ENCODE results near the gene AP4S1. TPM values are rescaled to one million over a fixed set of nuclear protein-coding genes. Genes with fewer than 3 reads are reported as not detected.
A peak's percentile ranks its signal among the peaks of the same experiment; 100 is the strongest.

The AP4S1 gene
- total and polyA plus RNA-seq, 8 donors = 0.45 to 15.6 (median 5.0) TPM; not detected in 1

- intact Hi-C loops (cut with DNase I; ENCODE audit: low total_unique reads) = no loop called here
- peaks cover 0 to 7% (median 0%) of the 10 kb centered on the region in 4 donors for H3K36me3 ChIP-seq
- no peaks in the 10 kb centered on the region for H3K9me3 ChIP-seq
- H3K27me3 ChIP-seq = no peaks in the 10 kb centered on the region
- no peak for DNase-seq
- H3K27ac ChIP-seq = peak overlapping the region in 4 of 5 donors; percentile 99 to 100 (median 100)
- TF ChIP-seq POLR2A (IDR thresholded peaks at IDR 0.05) (no peak), EP300 (IDR thresholded peaks at IDR 0.05) (no peak), POLR2AphosphoS5 (IDR thresholded peaks at IDR 0.05) (no peak), CTCF (IDR thresholded peaks at IDR 0.05) (no peak)
- H3K4me1 ChIP-seq = peaks cover 9 to 47% (median 31%) of the 10 kb centered on the region in 4 donors
- H3K4me3 ChIP-seq = peak overlapping the region; percentile 81 to 99 (median 98)
These were observed 1.4 kb upstream of the AP4S1 start for GRCh38 chr14:31024010-31024480.

- H3K4me3 ChIP-seq = peak overlapping the region; percentile 81 to 99 (median 98)
- intact Hi-C loops (cut with DNase I; ENCODE audit: low total_unique reads) = no loop called here
- H3K36me3 ChIP-seq = peaks cover 0 to 7% (median 0%) of the 10 kb centered on the region in 4 donors
- TF ChIP-seq POLR2A (IDR thresholded peaks at IDR 0.05) = no peak
- TF ChIP-seq EP300 (IDR thresholded peaks at IDR 0.05) = no peak
- TF ChIP-seq CTCF (IDR thresholded peaks at IDR 0.05) = no peak
- WGBS, 5 donors = 3 to 6% (median 3%) methylated on average over 11 of the region's 11 CpGs
- no peaks in the 10 kb centered on the region for H3K27me3 ChIP-seq
- DNase-seq = no peak
- H3K4me1 ChIP-seq = peaks cover 9 to 41% (median 28%) of the 10 kb centered on the region in 4 donors
- H3K9me3 ChIP-seq = no peaks in the 10 kb centered on the region
- peak overlapping the region; percentile 90 to 100 (median 100) for H3K27ac ChIP-seq
These were observed 677 bp upstream of the AP4S1 start for GRCh38 chr14:31024577-31025366.

GRCh38 chr14:31026077-31026449 is 614 bp downstream of the AP4S1 start, which contains the start of gene STRN3:
STRN3 (minus strand) TSS chr14:31026379; CDS start chr14:31026185, 194 bp downstream.
- Histone ChIP-seq H3K4me3 (peak within 1 kb of the TSS; percentile 81 to 99 (median 98)), H3K27ac (peak within 1 kb of the TSS; percentile 90 to 100 (median 100)), H3K36me3 (no peaks in the 10 kb centered on the region), H3K9me3 (no peaks in the 10 kb centered on the region), H3K4me1 (peaks cover 9 to 40% (median 25%) of the 10 kb centered on the region in 4 donors), H3K27me3 (no peaks in the 10 kb centered on the region)
- DNase-seq = no peak
- 0 to 1% (median 0%) methylated on average over 5 to 31 of the region's 31 CpGs; no CpG with 5 or more reads in 1 of the 5 donors for WGBS, 5 donors
- TF ChIP-seq CTCF (IDR thresholded peaks at IDR 0.05) = no peak
- TF ChIP-seq EP300 (IDR thresholded peaks at IDR 0.05) = no peak
- TF ChIP-seq POLR2AphosphoS5 (IDR thresholded peaks at IDR 0.05) = no peak
- no peak for TF ChIP-seq POLR2A (IDR thresholded peaks at IDR 0.05)
- intact Hi-C loops (cut with DNase I; ENCODE audit: low total_unique reads) = no loop called here

DNA sequence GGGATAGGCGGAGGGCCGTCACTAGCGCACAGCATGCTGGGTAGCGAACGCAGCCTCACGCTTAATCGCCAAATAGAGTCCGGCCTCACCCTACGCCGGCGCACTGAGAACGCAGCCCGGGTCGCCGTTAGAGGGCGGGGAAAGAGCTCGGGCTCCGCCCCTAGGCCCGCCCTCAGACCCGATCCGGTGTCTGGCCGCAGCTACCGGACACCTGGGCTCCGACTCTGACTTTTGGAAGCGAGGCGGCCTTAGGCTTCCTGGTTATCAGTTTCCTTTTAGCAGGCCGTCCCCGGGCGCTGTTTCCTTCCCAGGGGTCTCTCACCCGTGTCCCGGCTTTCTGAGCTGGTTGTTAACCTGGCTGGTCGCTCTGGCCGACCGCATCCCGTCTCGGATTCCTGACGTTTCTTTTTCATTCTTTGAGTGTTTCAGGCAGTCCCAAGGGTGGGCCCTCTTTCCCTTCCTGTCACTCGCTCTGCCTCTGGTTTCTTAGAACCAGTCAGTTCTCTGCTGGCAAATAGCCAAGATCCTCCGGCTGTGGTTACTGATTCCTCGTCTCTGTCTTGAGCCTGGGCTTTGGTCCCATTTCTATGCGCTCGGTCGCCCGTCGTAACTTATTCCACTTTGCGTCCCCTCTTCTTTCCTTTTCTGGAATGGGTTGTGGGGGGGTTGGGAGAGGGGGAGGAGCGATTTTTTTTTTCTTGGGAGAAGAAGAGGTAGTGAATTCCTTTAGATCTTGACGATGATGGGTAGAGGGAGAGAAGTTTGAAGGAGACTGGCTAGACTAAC is 1.2 kb downstream of the AP4S1 start:
- H3K27ac ChIP-seq = peak overlapping the region; percentile 90 to 100 (median 100)
- H3K36me3 ChIP-seq = no peaks in the 10 kb centered on the region
- no peaks in the 10 kb centered on the region for H3K9me3 ChIP-seq
- DNase-seq = peak; percentile 97 to 99
- intact Hi-C loops (cut with DNase I; ENCODE audit: low total_unique reads) = no loop called here
- no peaks in the 10 kb centered on the region for H3K27me3 ChIP-seq
- 0% methylated on average over 38 to 48 of the region's 48 CpGs for WGBS, 5 donors
- peaks cover 9 to 43% (median 23%) of the 10 kb centered on the region in 4 donors for H3K4me1 ChIP-seq
- H3K4me3 ChIP-seq = peak overlapping the region; percentile 81 to 99 (median 98)
- TF ChIP-seq POLR2AphosphoS5 (IDR thresholded peaks at IDR 0.05) (peak; percentile 59 to 87 (median 63)), CTCF (IDR thresholded peaks at IDR 0.05) (peak in 1 of 7 experiments; percentile 16), EP300 (IDR thresholded peaks at IDR 0.05) (no peak), POLR2A (IDR thresholded peaks at IDR 0.05) (peak in 1 of 4 donors; percentile 21)

Data from stomach (tissue), 9 donors.